H1 (cell line): ENCODE data around the gene CPXM2. TPM values are rescaled to one million over a fixed set of nuclear protein-coding genes. Genes with fewer than 3 reads are reported as not detected.

Experiments
- CTCF ChIA-PET: fragments of 300-600 bp; sonication (Branson Sonifier 250); formaldehyde crosslinking; loops from one replicate; lab custom pipeline; 2021; ENCODE audit not compliant: partially characterized antibody; lab: Charles Lee
- POLR2A ChIA-PET: fragments of 300-600 bp; sonication (Branson Sonifier 250); formaldehyde crosslinking; loops from one replicate; lab custom pipeline; 2021; ENCODE audit warnings: inconsistent platforms; ENCODE audit not compliant: partially characterized antibody; lab: Charles Lee
- DNase-seq, 2 experiments: peaks; one replicate each; pipeline versions ENCODE4 v3.0.0 to v3.0.0-alpha.2; 2010 to 2022; ENCODE audit warnings: low spot score in 2 of 2, low read depth in 1 of 2, mixed read lengths in 1 of 2
- FAIRE-seq: peaks from 2 replicates; lab custom pipeline; 2011; peaks lifted over from hg19 to GRCh38; lab: Jason Lieb, UNC
- H2AFZ ChIP-seq: 2 replicates; pipeline ENCODE4 v1.8.1; 2012; ENCODE audit warnings: low read length, inconsistent platforms
- H2AK5ac ChIP-seq: 2 replicates; pipeline ENCODE4 v1.6.1; 2013; ENCODE audit warnings: low read depth, low read length
- H2BK120ac ChIP-seq: replicated peaks from 2 replicates; pipeline ENCODE3; 2013; ENCODE audit warnings: low read depth, low read length, inconsistent platforms
- H2BK12ac ChIP-seq: 2 replicates; pipeline ENCODE4 v1.6.1; 2013; ENCODE audit warnings: low read depth, low read length
- H2BK15ac ChIP-seq: 2 replicates; pipeline ENCODE4 v1.6.1; 2013; ENCODE audit warnings: low read length
- H2BK20ac ChIP-seq: 2 replicates; pipeline ENCODE4 v1.6.1; 2013; ENCODE audit warnings: low read length
- H2BK5ac ChIP-seq: 2 replicates; pipeline ENCODE4 v1.6.1; 2013; ENCODE audit warnings: low read depth, low read length
- H3K14ac ChIP-seq: 2 replicates; pipeline ENCODE4 v1.6.1; 2013; ENCODE audit warnings: inconsistent platforms; ENCODE audit not compliant: insufficient read length
- H3K18ac ChIP-seq: 2 replicates; pipeline ENCODE4 v1.6.1; 2013; ENCODE audit warnings: low read length; ENCODE audit errors: extremely low read depth
- H3K23ac ChIP-seq: 2 replicates; pipeline ENCODE4 v1.6.1; 2013; ENCODE audit warnings: inconsistent platforms; ENCODE audit not compliant: insufficient read length
- H3K23me2 ChIP-seq: 2 replicates; pipeline ENCODE4 v1.6.1; 2013; ENCODE audit warnings: low read depth, low read length
- H3K27ac ChIP-seq: 2 replicates; pipeline ENCODE4 v1.6.1; 2011; ENCODE audit warnings: low read depth, low read length, inconsistent platforms
- H3K27me3 ChIP-seq, 4 experiments: replicated peaks in 1 of 4; 1 replicate in 1 of 4; 2 replicates in 3 of 4; pipeline versions ENCODE4 v1.6.1 to v1.8.1; 2011 to 2013; ENCODE audit warnings: low read length in 3 of 4, mild to moderate bottlenecking in 3 of 4, inconsistent platforms in 2 of 4, mixed read lengths in 2 of 4, moderate library complexity in 1 of 4; ENCODE audit not compliant: control insufficient read depth in 3 of 4, insufficient read depth in 3 of 4; ENCODE audit errors: extremely low read depth in 1 of 4
- H3K36me3 ChIP-seq, 4 experiments: 2 replicates each; pipeline versions ENCODE4 v1.6.1 to v1.8.1; 2011 to 2013; ENCODE audit warnings: mild to moderate bottlenecking in 4 of 4, low read length in 3 of 4, moderate library complexity in 2 of 4, control low read depth in 1 of 4, inconsistent platforms in 1 of 4; ENCODE audit not compliant: insufficient read depth in 4 of 4, control insufficient read depth in 2 of 4
- H3K4ac ChIP-seq: replicated peaks from 2 replicates; pipeline ENCODE3; 2013; ENCODE audit warnings: low read length, low read depth, mixed read lengths, inconsistent platforms; ENCODE audit not compliant: insufficient read length
- H3K4me1 ChIP-seq, 4 experiments: replicated peaks in 1 of 4; 1 replicate in 1 of 4; 2 replicates in 3 of 4; pipeline versions ENCODE4 v1.6.1 to v1.8.1; 2011 to 2013; ENCODE audit warnings: low read length in 3 of 4, inconsistent platforms in 2 of 4, mixed read lengths in 1 of 4; ENCODE audit not compliant: insufficient read depth in 4 of 4, control insufficient read depth in 3 of 4
- H3K4me2 ChIP-seq, 2 experiments: 2 replicates each; pipeline versions ENCODE4 v1.6.1 to v1.8.1; 2011 to 2013; ENCODE audit warnings: low read depth in 2 of 2, low read length in 2 of 2, control low read depth in 1 of 2, inconsistent platforms in 1 of 2, mild to moderate bottlenecking in 1 of 2; ENCODE audit not compliant: insufficient read depth in 1 of 2
- H3K4me3 ChIP-seq, 4 experiments: fragments of 200-600, 300-600 bp in 1 of 4; sonication (generic), shearing (Covaris generic), sonication (Bioruptor Twin) in 1 of 4; 2 replicates each; pipeline versions ENCODE4 v1.5.1 to v1.8.1; 2011 to 2016; ENCODE audit warnings: low read length in 4 of 4, low read depth in 3 of 4, control low read depth in 2 of 4, inconsistent platforms in 2 of 4, mild to moderate bottlenecking in 2 of 4, mixed read lengths in 1 of 4, moderate library complexity in 1 of 4; ENCODE audit not compliant: insufficient read depth in 2 of 4; ENCODE audit errors: extremely low read depth in 1 of 4
- H3K56ac ChIP-seq: replicated peaks from 2 replicates; pipeline ENCODE3; 2013; ENCODE audit warnings: low read depth, mild to moderate bottlenecking, mixed read lengths, low read length, inconsistent platforms; ENCODE audit not compliant: insufficient read length
- H3K79me1 ChIP-seq: 2 replicates; pipeline ENCODE4 v1.6.1; 2013; ENCODE audit warnings: low read depth, low read length, control low read depth
- H3K79me2 ChIP-seq, 2 experiments: 2 replicates each; pipeline versions ENCODE4 v1.6.1 to v1.8.1; 2012 to 2013; ENCODE audit warnings: low read length in 2 of 2, mild to moderate bottlenecking in 2 of 2, inconsistent platforms in 1 of 2; ENCODE audit not compliant: insufficient read depth in 2 of 2, control insufficient read depth in 1 of 2
- H3K9ac ChIP-seq, 4 experiments: replicated peaks in 1 of 4; 1 replicate in 1 of 4; 2 replicates in 3 of 4; pipeline versions ENCODE4 v1.6.1 to v1.8.1; 2011 to 2013; ENCODE audit warnings: low read depth in 3 of 4, low read length in 3 of 4, control low read depth in 2 of 4, mild to moderate bottlenecking in 2 of 4, moderate library complexity in 2 of 4, inconsistent platforms in 1 of 4; ENCODE audit errors: extremely low read depth in 1 of 4
- H3K9me3 ChIP-seq, 2 experiments: 2 replicates each; pipeline versions ENCODE4 v1.6.1 to v1.8.1; 2012 to 2013; ENCODE audit warnings: mild to moderate bottlenecking in 2 of 2, moderate library complexity in 2 of 2, control low read depth in 1 of 2, inconsistent platforms in 1 of 2, low read depth in 1 of 2, low read length in 1 of 2, mixed read lengths in 1 of 2; ENCODE audit not compliant: insufficient read depth in 2 of 2
- H4K20me1 ChIP-seq, 2 experiments: replicated peaks in 1 of 2; 2 replicates each; pipeline versions ENCODE3 to v1.8.1; 2011 to 2013; ENCODE audit warnings: inconsistent platforms in 2 of 2, low read length in 2 of 2, mild to moderate bottlenecking in 1 of 2; ENCODE audit not compliant: insufficient read depth in 2 of 2, control insufficient read depth in 1 of 2
- H4K5ac ChIP-seq: 2 replicates; pipeline ENCODE4 v1.6.1; 2013; ENCODE audit warnings: low read length, low read depth, mixed read lengths, inconsistent platforms; ENCODE audit not compliant: insufficient read length
- H4K8ac ChIP-seq: 2 replicates; pipeline ENCODE4 v1.8.0; 2013; ENCODE audit warnings: mild to moderate bottlenecking, moderate library complexity, low read length, inconsistent platforms; ENCODE audit not compliant: insufficient read depth; ENCODE audit errors: extremely low read depth
- H4K91ac ChIP-seq: replicated peaks from 2 replicates; pipeline ENCODE3; 2013; ENCODE audit warnings: low read length, mixed read lengths, inconsistent platforms; ENCODE audit not compliant: insufficient read length
- HDAC6 ChIP-seq: IDR thresholded peaks from one replicate; pipeline ENCODE4 v1.7.1; 2012; ENCODE audit warnings: low read depth, mild to moderate bottlenecking, inconsistent platforms, low read length, moderate library complexity
- JUN ChIP-seq: IDR thresholded peaks from 2 replicates; pipeline ENCODE4 v1.6.1; 2011; ENCODE audit warnings: low read depth, mild to moderate bottlenecking, improper control_type of control experiment, low read length
- PHF8 ChIP-seq: fragments of 200-600 bp; sonication (generic); conservative IDR thresholded peaks from 2 replicates; pipeline ENCODE4 v1.7.1; 2012; ENCODE audit warnings: low read depth, mild to moderate bottlenecking, inconsistent platforms, low read length, moderate library complexity
- RFX5 ChIP-seq: IDR thresholded peaks from 2 replicates; pipeline ENCODE4 v1.6.1; 2011; ENCODE audit warnings: low read depth, low read length, improper control_type of control experiment, borderline replicate concordance
- WGBS, 2 experiments: shearing (Covaris generic) in 1 of 2; methylation state at CpG; one replicate each; pipeline versions ENCODE4 v1.1.6 to v1.1.7; 2013 to 2015; ENCODE audit warnings: low lambda C conversion rate in 2 of 2, mixed read lengths in 2 of 2, inconsistent platforms in 1 of 2, low coverage in 1 of 2, missing lambda C conversion rate in 1 of 2; ENCODE audit not compliant: insufficient replicate concordance in 2 of 2, insufficient coverage in 1 of 2, insufficient read length in 1 of 2; ENCODE audit errors: extremely low coverage in 1 of 2, missing lambda C conversion rate in 1 of 2; 5-methylcytosine and 5-hydroxymethylcytosine counted together
- polyA plus RNA-seq, 7 experiments: library from polyadenylated mRNA; depleted of rRNA in 3 of 7; stranded (reverse) in 5 of 7; unstranded in 2 of 7; fragments of >200 nt in 5 of 7; fragments of 200-250 nt in 2 of 7; gene quantifications; 1 replicate in 5 of 7; 2 replicates in 1 of 7; 4 replicates in 1 of 7; pipeline versions ENCODE4 v1.2.1 to v1.2.3, GENCODE V29; 2011 to 2013; ENCODE audit warnings: missing spikeins in 2 of 7, mixed read lengths in 2 of 7
- total RNA-seq: library from RNA; stranded (reverse); fragmentation: NEBNext Ultra II Directional; extraction: Animal tissue kit (Norgen Biotek cat#: 25700); gene quantifications from 2 replicates; pipeline ENCODE4 v1.2.1, GENCODE V29; 2021

The CPXM2 gene
- total and polyA plus RNA-seq, 2 of the 8 experiments (the other 6 are each of a cell fraction or from before 2014, with no cell fraction given) = 2.4 to 2.9 TPM

- DNase-seq = no peak
- no peak overlapping the region for H4K91ac ChIP-seq
- 69% methylated on average over 6 of the region's 6 CpGs; no CpG with 5 or more reads in 1 of the 2 experiments for WGBS, 2 experiments
These were observed 162.1 kb downstream of the CPXM2 start for GRCh38 chr10:123729523-123729922.

More at GRCh38 chr10:123729523-123729922, 162.1 kb downstream of the CPXM2 start:
- no peak overlapping the region for H3K4me3 ChIP-seq
- no peak overlapping the region for H3K23ac ChIP-seq
- no peak overlapping the region for H3K14ac ChIP-seq
- H3K18ac ChIP-seq = no peak overlapping the region; the same call in 1 of the 2 replicates
- H3K23me2 ChIP-seq = no peaks in the 10 kb centered on the region
- CTCF ChIA-PET = interaction anchor here (1.4 kb wide), 1 partner anchor 10 kb away, joined by 6 read pairs; no protein-coding TSS in a partner anchor
- peaks cover 2 to 14% (median 5%) of the 10 kb centered on the region in 4 experiments; a peak in 3 of 7 replicates for H3K4me1 ChIP-seq
- H2BK15ac ChIP-seq = no peak overlapping the region
- FAIRE-seq = no peak
- H4K5ac ChIP-seq = no peak overlapping the region
- no peak overlapping the region for H4K8ac ChIP-seq
- H2BK20ac ChIP-seq = 0 out of 2 replicates have a peak overlapping the region, but pooled peaks have one; percentile 61
- TF ChIP-seq HDAC6 (no peak), RFX5 (no peak), JUN (no peak), PHF8 (no peak)
- H3K4me2 ChIP-seq = peak overlapping the region; percentile 26 to 30; a peak in 2 of 4 replicates
- H3K4ac ChIP-seq = no peak overlapping the region
- H3K27ac ChIP-seq = no peak overlapping the region
- H2AK5ac ChIP-seq = no peak overlapping the region
- H3K36me3 ChIP-seq = no peaks in the 10 kb centered on the region; a peak in 1 of 8 replicates
- H3K79me1 ChIP-seq = no peaks in the 10 kb centered on the region
- H3K27me3 ChIP-seq = peaks cover 0 to 1% (median 0%) of the 10 kb centered on the region in 4 experiments; a peak in 2 of 7 replicates
- peaks cover 0 to 3% of the 10 kb centered on the region in 2 experiments; a peak in 2 of 4 replicates for H3K9me3 ChIP-seq
- H3K56ac ChIP-seq = no peak overlapping the region
- H2BK5ac ChIP-seq = no peak overlapping the region
- no peak overlapping the region for H3K9ac ChIP-seq
- peak overlapping the region; percentile 19; the same call in 1 of the 2 replicates for H2BK12ac ChIP-seq
- POLR2A ChIA-PET = no interaction called here
- no peak overlapping the region for H2BK120ac ChIP-seq
- no peaks in the 10 kb centered on the region for H3K79me2 ChIP-seq
- no peaks in the 10 kb centered on the region for H4K20me1 ChIP-seq
- no peak overlapping the region for H2AFZ ChIP-seq
